Thyroid gland (tissue), 4 donors: ENCODE data around the gene LRRC51. TPM values are rescaled to one million over a fixed set of nuclear protein-coding genes. Genes with fewer than 3 reads are reported as not detected.
A peak's percentile ranks its signal among the peaks of the same experiment; 100 is the strongest.

ENCODE experiments used
- DNase-seq, 2 donors: peaks; one replicate each; pipeline ENCODE4 v3.0.0-alpha.2; 2019
- H3K27ac ChIP-seq, 3 donors: fragments of 200-600 bp; sonication (generic); 1 replicate in 2 of 3; 2 replicates in 1 of 3; pipeline ENCODE4 v1.5.1; 2016 to 2019; ENCODE audit warnings: mild to moderate bottlenecking in 1 of 3, moderate library complexity in 1 of 3
- H3K27me3 ChIP-seq: fragments of 200-600 bp; sonication (generic); one replicate; pipeline ENCODE4 v1.5.1; 2019
- H3K36me3 ChIP-seq, 2 donors: fragments of 200-600 bp; sonication (generic); one replicate each; pipeline ENCODE4 v1.5.1; 2016 to 2019
- H3K4me1 ChIP-seq, 2 donors: fragments of 200-600 bp; sonication (generic); one replicate each; pipeline ENCODE4 v1.5.1; 2017 to 2019
- H3K4me3 ChIP-seq, 3 donors: fragments of 200-600 bp; sonication (generic); replicated peaks in 1 of 3; 1 replicate in 2 of 3; 2 replicates in 1 of 3; pipeline ENCODE4 v1.5.1; 2016; ENCODE audit warnings: mild to moderate bottlenecking in 1 of 3
- H3K9me3 ChIP-seq: fragments of 200-600 bp; sonication (generic); one replicate; pipeline ENCODE4 v1.5.1; 2017
- CTCF ChIP-seq, 6 experiments: fragments of 200-600 bp in 3 of 6; fragments of 450-650 bp in 3 of 6; sonication (generic) in 3 of 6; IDR thresholded peaks; one replicate each; pipeline ENCODE4 v1.5.1; 2016 to 2019; ENCODE audit warnings: antibody characterized with exemption in 6 of 6, mild to moderate bottlenecking in 2 of 6, inconsistent platforms in 1 of 6, moderate library complexity in 1 of 6
- POLR2A ChIP-seq, 2 donors: fragments of 450-650 bp; IDR thresholded peaks; one replicate each; pipeline ENCODE4 v1.6.1; 2017; ENCODE audit warnings: antibody characterized with exemption in 2 of 2, mild to moderate bottlenecking in 2 of 2, moderate library complexity in 1 of 2
- WGBS, 2 donors: methylation state at CpG; one replicate each; pipeline ENCODE4 v1.1.5; 2017; 5-methylcytosine and 5-hydroxymethylcytosine counted together
- intact Hi-C: fragments of 100-400 bp; cut with DNase I; formaldehyde crosslinking; loops from one replicate; pipeline ENCODE4 v1.15.1; 2023
- total RNA-seq, 4 donors: library from RNA; depleted of rRNA; stranded (reverse); fragments of >200 nt; gene quantifications; one replicate each; pipeline ENCODE4 v1.2.3, GENCODE V29; 2016

Gene LRRC51
- total RNA-seq, 4 donors from 2014 or later = 13.0 to 24.5 (median 14.1) TPM

DNA sequence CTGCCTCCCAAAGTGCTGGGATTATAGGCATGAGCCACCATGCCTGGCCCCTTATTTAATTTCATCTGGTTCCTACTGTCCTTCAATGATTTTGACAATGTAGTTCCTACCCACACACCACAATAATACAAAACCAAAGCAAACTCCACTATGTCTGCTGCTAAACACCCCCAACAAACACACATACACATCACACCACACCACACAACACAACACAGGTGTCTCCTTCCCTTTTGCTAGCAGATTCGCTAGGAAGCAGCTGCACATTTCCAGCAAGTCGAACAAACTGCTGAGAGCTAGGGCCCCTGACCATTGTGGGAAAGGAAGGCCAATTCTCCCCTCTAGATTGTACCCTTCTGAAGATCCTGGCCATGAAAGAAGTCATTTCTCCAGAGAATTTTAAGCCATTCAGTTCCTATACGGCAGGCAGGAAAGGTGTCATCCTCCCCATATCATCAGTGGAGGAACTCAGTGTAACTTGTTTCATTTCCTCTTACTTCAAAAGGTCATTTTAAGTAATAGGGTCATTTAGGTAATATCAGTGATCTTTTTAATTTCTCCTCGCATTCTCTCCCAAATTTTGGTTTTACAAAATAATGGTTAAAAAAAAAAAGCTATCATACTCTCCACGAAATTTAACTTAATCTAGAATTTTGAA, 18.8 kb upstream of the LRRC51 start:
- intact Hi-C loops = no loop called here
- 91 to 95% methylated on average over 5 of the region's 5 CpGs for WGBS, 2 donors

DNA sequence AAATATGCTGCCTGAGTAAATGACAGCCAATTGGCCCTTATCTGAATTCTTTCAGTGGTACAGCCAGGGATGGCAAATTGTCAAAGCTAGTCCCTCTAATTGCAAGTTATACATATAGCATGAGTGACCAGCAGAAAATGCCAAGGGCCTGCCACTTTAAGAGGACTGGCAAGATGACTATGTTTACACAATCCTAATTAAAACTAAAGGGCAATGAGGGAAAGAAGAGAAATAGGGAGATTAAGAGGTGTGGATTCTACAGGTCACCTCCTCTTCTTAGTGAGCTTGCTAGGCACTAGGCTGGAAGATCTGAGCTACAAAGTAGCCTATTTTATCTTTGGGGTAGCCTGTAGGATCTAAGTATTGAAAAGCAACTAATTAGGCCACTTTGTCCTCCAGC, 13.8 kb upstream of the LRRC51 start:
- DNase-seq = no peak
- Histone ChIP-seq H3K4me1 (peaks cover 52 to 56% of the 10 kb centered on the region in 2 donors), H3K36me3 (no peaks in the 10 kb centered on the region), H3K4me3 (no peak overlapping the region), H3K27ac (peak overlapping the region; percentile 54 to 84 (median 72)), H3K27me3 (no peaks in the 10 kb centered on the region), H3K9me3 (no peaks in the 10 kb centered on the region)
- TF ChIP-seq CTCF (IDR thresholded peaks at IDR 0.05) (no peak), POLR2A (IDR thresholded peaks at IDR 0.05) (no peak)
- intact Hi-C loops = no loop called here

More for the DNA sequence above, 18.8 kb upstream of the LRRC51 start:
- DNase-seq = no peak
- Histone ChIP-seq H3K9me3 (no peaks in the 10 kb centered on the region), H3K4me3 (no peak overlapping the region), H3K4me1 (peaks cover 13 to 22% of the 10 kb centered on the region in 2 donors), H3K36me3 (no peaks in the 10 kb centered on the region), H3K27me3 (no peaks in the 10 kb centered on the region), H3K27ac (no peak overlapping the region)
- TF ChIP-seq CTCF (IDR thresholded peaks at IDR 0.05) (no peak), POLR2A (IDR thresholded peaks at IDR 0.05) (no peak)

DNA sequence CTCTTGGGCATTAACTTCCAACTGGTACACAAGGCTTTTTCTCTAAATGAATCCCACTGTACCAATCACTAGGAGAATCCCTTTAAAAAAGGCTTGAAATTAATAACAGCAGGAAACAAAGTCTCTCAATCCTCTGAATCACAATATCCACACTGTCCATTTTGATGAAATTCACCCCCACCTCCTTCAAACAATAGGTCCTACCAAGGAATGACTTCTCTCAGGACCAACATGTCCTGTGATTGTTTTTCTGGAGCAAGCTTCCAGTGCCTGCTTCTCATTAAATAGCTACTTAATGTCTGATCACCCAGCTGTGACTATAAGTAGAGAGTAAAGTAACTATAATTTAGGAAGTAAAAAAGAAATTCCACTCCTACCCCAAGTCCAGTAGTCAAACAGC, 13.4 kb upstream of the LRRC51 start:
- Histone ChIP-seq H3K36me3 (no peaks in the 10 kb centered on the region), H3K4me3 (no peak overlapping the region), H3K9me3 (no peaks in the 10 kb centered on the region), H3K4me1 (peaks cover 56 to 60% of the 10 kb centered on the region in 2 donors), H3K27me3 (no peaks in the 10 kb centered on the region), H3K27ac (peak overlapping the region; percentile 54 to 84 (median 72))
- intact Hi-C loops = no loop called here
- no peak for DNase-seq
- no peak for TF ChIP-seq POLR2A (IDR thresholded peaks at IDR 0.05)
- TF ChIP-seq CTCF (IDR thresholded peaks at IDR 0.05) = no peak

DNA sequence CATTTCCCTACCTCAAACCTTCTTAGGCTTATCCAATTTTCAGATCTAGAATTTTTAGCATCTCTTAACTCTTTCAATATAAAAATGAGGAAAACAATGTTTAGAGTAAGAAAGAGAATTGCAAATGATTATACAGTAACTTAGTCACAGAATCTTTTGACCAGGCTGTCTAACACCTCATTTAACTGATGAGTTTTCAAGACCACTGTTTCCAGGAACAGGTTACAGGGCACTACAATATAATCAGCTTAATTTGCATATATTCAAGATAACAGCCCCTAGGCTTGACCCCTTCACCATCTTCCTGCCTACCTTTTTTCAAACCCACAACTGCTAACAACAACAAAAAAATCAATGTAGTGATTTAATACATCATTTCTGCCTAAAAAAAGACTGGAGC, 13.0 kb upstream of the LRRC51 start:
- intact Hi-C loops = no loop called here
- peak overlapping the region; percentile 54 to 84 (median 72) for H3K27ac ChIP-seq
- DNase-seq = no peak
- H3K4me1 ChIP-seq = peaks cover 60 to 64% of the 10 kb centered on the region in 2 donors
- no peaks in the 10 kb centered on the region for H3K27me3 ChIP-seq
- no peaks in the 10 kb centered on the region for H3K36me3 ChIP-seq
- H3K9me3 ChIP-seq = no peaks in the 10 kb centered on the region
- TF ChIP-seq POLR2A (IDR thresholded peaks at IDR 0.05) = no peak
- TF ChIP-seq CTCF (IDR thresholded peaks at IDR 0.05) = no peak
- no peak overlapping the region for H3K4me3 ChIP-seq

DNA sequence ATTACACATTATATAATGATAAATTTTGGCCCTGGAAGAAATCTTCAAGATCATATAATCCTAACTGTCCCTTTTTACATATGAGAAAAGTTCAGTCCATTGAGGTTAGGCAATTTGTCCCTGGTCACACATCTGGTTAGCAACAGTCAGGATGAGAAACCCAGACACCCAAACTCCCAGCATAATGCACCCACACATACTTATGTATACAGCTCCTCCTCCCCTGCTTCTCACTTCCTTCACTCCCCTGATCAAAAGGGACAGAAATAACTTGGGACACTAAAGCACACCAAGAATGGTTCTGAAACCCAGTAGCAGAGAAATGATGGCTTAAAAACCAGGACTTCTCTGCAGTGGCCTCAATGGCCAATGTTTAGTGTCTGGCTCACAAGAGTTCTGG, 11.4 kb upstream of the LRRC51 start:
- TF ChIP-seq CTCF (IDR thresholded peaks at IDR 0.05) (no peak), POLR2A (IDR thresholded peaks at IDR 0.05) (no peak)
- Histone ChIP-seq H3K4me1 (peaks cover 60 to 67% of the 10 kb centered on the region in 2 donors), H3K4me3 (no peak overlapping the region), H3K27ac (peak overlapping the region; percentile 72 to 86 (median 84)), H3K27me3 (no peaks in the 10 kb centered on the region), H3K36me3 (no peaks in the 10 kb centered on the region), H3K9me3 (no peaks in the 10 kb centered on the region)
- intact Hi-C loops = no loop called here
- no peak for DNase-seq
